GM19240 (cell line): ENCODE results near the gene CARMIL1.

Experiments used
- DNase-seq: peaks from one replicate; pipeline ENCODE4 v3.0.0; 2011; ENCODE audit warnings: low spot score; ENCODE audit not compliant: insufficient read length

Gene CARMIL1

GRCh38 chr6:25468881-25469280 is 189.7 kb downstream of the CARMIL1 start:
- no peak for DNase-seq

GRCh38 chr6:25469797-25470388 is 190.7 kb downstream of the CARMIL1 start:
- DNase-seq = no peak

- no peak for DNase-seq
These were observed 193.1 kb downstream of the CARMIL1 start for GRCh38 chr6:25472306-25472705.

GRCh38 chr6:25472906-25473305 is 193.7 kb downstream of the CARMIL1 start:
- no peak for DNase-seq

GRCh38 chr6:25473447-25473846 is 194.3 kb downstream of the CARMIL1 start:
- no peak for DNase-seq

- no peak for DNase-seq
These were observed 197.0 kb downstream of the CARMIL1 start for GRCh38 chr6:25476126-25476525.

- DNase-seq = no peak
These were observed 197.9 kb downstream of the CARMIL1 start for GRCh38 chr6:25477006-25477590.

GRCh38 chr6:25478973-25479372 is 199.8 kb downstream of the CARMIL1 start:
- DNase-seq = no peak

GRCh38 chr6:25481267-25481666 is 202.1 kb downstream of the CARMIL1 start:
- DNase-seq = no peak

GRCh38 chr6:25482996-25483395 is 203.8 kb downstream of the CARMIL1 start:
- DNase-seq = no peak

- no peak for DNase-seq
These were observed 204.8 kb downstream of the CARMIL1 start for GRCh38 chr6:25483943-25484342.

GRCh38 chr6:25484900-25485299 is 205.7 kb downstream of the CARMIL1 start:
- no peak for DNase-seq

- DNase-seq = no peak
These were observed 206.8 kb downstream of the CARMIL1 start for GRCh38 chr6:25485821-25486534.

- no peak for DNase-seq
These were observed 207.4 kb downstream of the CARMIL1 start for GRCh38 chr6:25486550-25486949.

- no peak for DNase-seq
These were observed 207.8 kb downstream of the CARMIL1 start for GRCh38 chr6:25487012-25487411.

GRCh38 chr6:25488156-25488555 is 209.0 kb downstream of the CARMIL1 start:
- no peak for DNase-seq

- DNase-seq = no peak
These were observed 210.2 kb downstream of the CARMIL1 start for GRCh38 chr6:25489399-25489798.

- DNase-seq = peak; percentile 48
These were observed 211.0 kb downstream of the CARMIL1 start for GRCh38 chr6:25490018-25490801.

- DNase-seq = no peak
These were observed 213.8 kb downstream of the CARMIL1 start for GRCh38 chr6:25492951-25493350.

GRCh38 chr6:25494469-25494868 is 215.3 kb downstream of the CARMIL1 start:
- no peak for DNase-seq

- DNase-seq = no peak
These were observed 218.3 kb downstream of the CARMIL1 start for GRCh38 chr6:25497383-25498040.

GRCh38 chr6:25498505-25498904 is 219.3 kb downstream of the CARMIL1 start:
- DNase-seq = no peak
